NK-92 treated with Interleukin-12 subunit alpha and Interleukin-12 subunit beta, amount 100 ng/mL, for 24 hours (cell line): ENCODE data around the gene CAMTA1.

ENCODE experiments used
- DNase-seq: peaks from one replicate; lab custom pipeline; 2025; lab: John Stamatoyannopoulos, UW

The CAMTA1 gene

GRCh38 chr1:7732331-7732730 lies 947.1 kb downstream of the CAMTA1 start:
- no peak for DNase-seq

- no peak for DNase-seq
Measured at GRCh38 chr1:7733276-7733675, 948.0 kb downstream of the CAMTA1 start.

- DNase-seq: no peak
Measured at GRCh38 chr1:7738044-7738443, 952.8 kb downstream of the CAMTA1 start.

GRCh38 chr1:7743346-7743745 lies 958.1 kb downstream of the CAMTA1 start:
- DNase-seq: no peak

GRCh38 chr1:7744882-7745281 lies 959.6 kb downstream of the CAMTA1 start:
- no peak for DNase-seq

GRCh38 chr1:7745783-7746182 lies 960.5 kb downstream of the CAMTA1 start:
- no peak for DNase-seq

- no peak for DNase-seq
Measured at GRCh38 chr1:7747605-7748004, 962.4 kb downstream of the CAMTA1 start.

GRCh38 chr1:7749126-7749525 lies 963.9 kb downstream of the CAMTA1 start:
- no peak for DNase-seq

GRCh38 chr1:7751174-7751573 lies 965.9 kb downstream of the CAMTA1 start:
- no peak for DNase-seq

- DNase-seq: no peak
Measured at GRCh38 chr1:7752512-7753417, 967.5 kb downstream of the CAMTA1 start.

- no peak for DNase-seq
Measured at GRCh38 chr1:7753641-7754040, 968.4 kb downstream of the CAMTA1 start.

GRCh38 chr1:7754234-7754633 lies 969.0 kb downstream of the CAMTA1 start:
- DNase-seq: no peak

- no peak for DNase-seq
Measured at GRCh38 chr1:7755448-7755847, 970.2 kb downstream of the CAMTA1 start.

- DNase-seq: no peak
Measured at GRCh38 chr1:7760245-7760644, 975.0 kb downstream of the CAMTA1 start.

- DNase-seq: no peak
Measured at GRCh38 chr1:7761103-7761502, 975.8 kb downstream of the CAMTA1 start.

GRCh38 chr1:7767176-7767575 lies 981.9 kb downstream of the CAMTA1 start:
- DNase-seq: no peak

- no peak for DNase-seq
Measured at GRCh38 chr1:7768583-7768982, 983.3 kb downstream of the CAMTA1 start.

GRCh38 chr1:7769673-7770412 lies 984.6 kb downstream of the CAMTA1 start:
- DNase-seq: no peak

- DNase-seq: no peak
Measured at GRCh38 chr1:7770669-7770996, 985.4 kb downstream of the CAMTA1 start.

GRCh38 chr1:7770997-7771822 lies 986.0 kb downstream of the CAMTA1 start, which contains the start of gene VAMP3:
VAMP3 (plus strand) TSS chr1:7771296; CDS start chr1:7771384, 88 bp downstream.
- peak; percentile 73 for DNase-seq

GRCh38 chr1:7771823-7772299 lies 986.6 kb downstream of the CAMTA1 start:
- no peak for DNase-seq

GRCh38 chr1:7777591-7777990 lies 992.3 kb downstream of the CAMTA1 start:
- DNase-seq: no peak
